ENCODE measurements around the gene WASF3.
"Not testable (repeated sequence)": the region's sequence is repeated elsewhere in the genome, so short reads cannot be mapped to it uniquely, and the experiment has no call there.

The WASF3 gene

GRCh38 chr13:26713341-26713740 lies 155.9 kb downstream of the WASF3 start:
- no peak for DNase-seq (ENCODE audit: low read depth in 2 of 2)

- no peak for DNase-seq (ENCODE audit: low read depth in 2 of 2)
These were observed 159.5 kb downstream of the WASF3 start for GRCh38 chr13:26716984-26717383.

GRCh38 chr13:26718146-26718545 lies 160.7 kb downstream of the WASF3 start:
- no peak for DNase-seq (ENCODE audit: low read depth in 2 of 2)

- DNase-seq (ENCODE audit: low read depth in 2 of 2) = no peak
These were observed 161.4 kb downstream of the WASF3 start for GRCh38 chr13:26718872-26719271.

- no peak for DNase-seq (ENCODE audit: low read depth in 2 of 2)
These were observed 162.0 kb downstream of the WASF3 start for GRCh38 chr13:26719356-26719945.

GRCh38 chr13:26721251-26722121 lies 164.0 kb downstream of the WASF3 start:
- peak in 1 of 2 donors; percentile 0 for DNase-seq (ENCODE audit: low read depth in 2 of 2)

- DNase-seq (ENCODE audit: low read depth in 2 of 2) = no peak
These were observed 164.8 kb downstream of the WASF3 start for GRCh38 chr13:26722321-26722720.

GRCh38 chr13:26723620-26724019 lies 166.1 kb downstream of the WASF3 start:
- DNase-seq (ENCODE audit: low read depth in 2 of 2) = not testable (repeated sequence)

GRCh38 chr13:26726684-26727083 lies 169.2 kb downstream of the WASF3 start:
- no peak for DNase-seq (ENCODE audit: low read depth in 2 of 2)

- no peak for DNase-seq (ENCODE audit: low read depth in 2 of 2)
These were observed 169.6 kb downstream of the WASF3 start for GRCh38 chr13:26727122-26727521.

GRCh38 chr13:26727633-26728032 lies 170.2 kb downstream of the WASF3 start:
- no peak for DNase-seq (ENCODE audit: low read depth in 2 of 2)

GRCh38 chr13:26735677-26736076 lies 178.2 kb downstream of the WASF3 start:
- DNase-seq (ENCODE audit: low read depth in 2 of 2) = no peak

Measured in activated CD8-positive, alpha-beta memory T cell treated with anti-CD3 and anti-CD28 coated beads for 4 hours (primary cell).